Esophagus muscularis mucosa (tissue), 3 donors: ENCODE results near the gene PRDM5.

Experiments
- CTCF ChIP-seq, 3 experiments: fragments of 200-600 bp in 2 of 3; fragments of 450-650 bp in 1 of 3; sonication (generic) in 2 of 3; IDR thresholded peaks; one replicate each; pipeline ENCODE4 v1.5.1; 2017 to 2019; ENCODE audit warnings: antibody characterized with exemption in 3 of 3, mild to moderate bottlenecking in 2 of 3, moderate library complexity in 1 of 3
- POLR2A ChIP-seq: fragments of 450-650 bp; IDR thresholded peaks from one replicate; pipeline ENCODE4 v1.6.1; 2017; ENCODE audit warnings: antibody characterized with exemption, moderate library complexity, mild to moderate bottlenecking, low read depth
- POLR2AphosphoS5 ChIP-seq, 2 donors: sonication (generic); formaldehyde crosslinking; IDR thresholded peaks; one replicate each; pipeline ENCODE4 v1.6.1; 2017; ENCODE audit warnings: antibody characterized with exemption in 2 of 2

GRCh38 chr4:120826449-120826848 lies 96.1 kb downstream of the PRDM5 start:
- TF ChIP-seq POLR2A (no peak), CTCF (IDR thresholded peaks at IDR 0.05) (no peak), POLR2AphosphoS5 (IDR thresholded peaks at IDR 0.05) (no peak)
